ENCODE results near the gene LZTS2. TPM values are rescaled to one million over a fixed set of nuclear protein-coding genes. Genes with fewer than 3 reads are reported as not detected.

LZTS2 gene
- total RNA-seq, 1 experiment from 2014 or later: 93.0 TPM

- H4K20me1 ChIP-seq (ENCODE audit: insufficient read depth): no peaks in the 10 kb centered on the region
- ChIA-PET RAD21 (ENCODE audit: low non-redundant PET in 1 of 2, low total read pairs in 2 of 2, uncharacterized antibody in 2 of 2, unreplicated experiment in 2 of 2) (no interaction called here), POLR2A (no interaction called here), CTCF (no interaction called here)
- no peak for DNase-seq (ENCODE audit: low read depth, low spot score)
- peaks cover 0 to 4% of the 10 kb centered on the region in 2 experiments; a peak in 3 of 4 replicates for H3K4me1 ChIP-seq (ENCODE audit: control insufficient read depth in 1 of 2, insufficient read depth in 2 of 2, low read length in 2 of 2)
- no TSS peak for BruUV-seq (replicated peaks)
- TF ChIP-seq JUND (IDR thresholded peaks at IDR 0.05): no peak
- no peak for TF ChIP-seq TCF7L2 (IDR thresholded peaks at IDR 0.05; ENCODE audit: borderline replicate concordance, extremely low read depth, insufficient read depth, insufficient read length)
- TF ChIP-seq SRF (IDR thresholded peaks at IDR 0.05; ENCODE audit: low read depth): no peak
- TF ChIP-seq SIN3A (IDR thresholded peaks at IDR 0.05; ENCODE audit: low read depth): no peak
- no peak for TF ChIP-seq ZNF274 (IDR thresholded peaks at IDR 0.05; ENCODE audit: low read depth, low read length)
- TF ChIP-seq CEBPB (IDR thresholded peaks at IDR 0.05; ENCODE audit: low read depth): no peak
- H3K4me3 ChIP-seq (replicated peaks in 1 of 2; ENCODE audit: low read depth in 1 of 2, low read length in 2 of 2): no peak overlapping the region
- H3K4me2 ChIP-seq (ENCODE audit: low read length): no peak overlapping the region
- no peak overlapping the region for H3K27ac ChIP-seq (ENCODE audit: low read depth, low read length)
- no peaks in the 10 kb centered on the region for H3K27me3 ChIP-seq (ENCODE audit: insufficient read depth, low read length)
- peaks cover 24 to 45% of the 10 kb centered on the region in 2 experiments; a peak in 3 of 4 replicates for H3K36me3 ChIP-seq (ENCODE audit: control insufficient read depth in 1 of 2, insufficient read depth in 2 of 2, low read length in 2 of 2)
- intact Hi-C loops (cut with micrococcal nuclease): no loop called here
- no peak overlapping the region for H3K9ac ChIP-seq (ENCODE audit: low read length)
- H2AFZ ChIP-seq (ENCODE audit: low read depth, low read length, poor library complexity, severe bottlenecking): no peak overlapping the region
- no peaks in the 10 kb centered on the region for H3K9me3 ChIP-seq (ENCODE audit: control insufficient read depth in 1 of 2, insufficient read depth in 1 of 2, low read depth in 1 of 2, low read length in 2 of 2)
- no peaks in the 10 kb centered on the region for H3K9me2 ChIP-seq (ENCODE audit: insufficient read depth)
- ATAC-seq: no peak
- no peaks in the 10 kb centered on the region for H3K79me2 ChIP-seq (ENCODE audit: insufficient read depth, low read length)
These were observed 35.8 kb upstream of the LZTS2 start for GRCh38 chr10:100963826-100964225.

- ATAC-seq: no peak
- no peaks in the 10 kb centered on the region for H4K20me1 ChIP-seq (ENCODE audit: insufficient read depth)
- ChIA-PET POLR2A (interaction anchor here (1.3 kb wide), 1 partner anchor 11 kb away, joined by 3 read pairs; no protein-coding TSS in a partner anchor), CTCF (interaction anchor here (0.8 to 2.7 kb wide), 2 partner anchors 8 to 49 kb away, joined by 3 to 10 read pairs; no protein-coding TSS in a partner anchor), RAD21 (ENCODE audit: low non-redundant PET in 1 of 2, low total read pairs in 2 of 2, uncharacterized antibody in 2 of 2, unreplicated experiment in 2 of 2) (no interaction called here)
- no peak overlapping the region for H2AFZ ChIP-seq (ENCODE audit: low read depth, low read length, poor library complexity, severe bottlenecking)
- H3K4me3 ChIP-seq (replicated peaks in 1 of 2; ENCODE audit: low read depth in 1 of 2, low read length in 2 of 2): no peak overlapping the region
- TF ChIP-seq SP1 (IDR thresholded peaks at IDR 0.05; ENCODE audit: low read depth): no peak
- no peak for TF ChIP-seq ZBTB33 (IDR thresholded peaks at IDR 0.05; ENCODE audit: extremely low read depth, insufficient replicate concordance, low read length)
- no peak for TF ChIP-seq ZFX (IDR thresholded peaks at IDR 0.05)
- TF ChIP-seq CEBPB (IDR thresholded peaks at IDR 0.05; ENCODE audit: low read depth): no peak
- no peak for TF ChIP-seq MAX (IDR thresholded peaks at IDR 0.05)
- no peak for TF ChIP-seq CBX3 (IDR thresholded peaks at IDR 0.05; ENCODE audit: low read depth)
- no peak for TF ChIP-seq YY1 (IDR thresholded peaks at IDR 0.05; ENCODE audit: extremely low read depth, insufficient replicate concordance, low read depth, low read length)
- no peak for TF ChIP-seq TCF7L2 (IDR thresholded peaks at IDR 0.05; ENCODE audit: borderline replicate concordance, extremely low read depth, insufficient read depth, insufficient read length)
- no peak for TF ChIP-seq SRF (IDR thresholded peaks at IDR 0.05; ENCODE audit: low read depth)
- H3K4me2 ChIP-seq (ENCODE audit: low read length): no peak overlapping the region
- intact Hi-C loops (cut with micrococcal nuclease): no loop called here
- H3K9me3 ChIP-seq (ENCODE audit: control insufficient read depth in 1 of 2, insufficient read depth in 1 of 2, low read depth in 1 of 2, low read length in 2 of 2): no peaks in the 10 kb centered on the region
- H3K79me2 ChIP-seq (ENCODE audit: insufficient read depth, low read length): no peaks in the 10 kb centered on the region
- H3K27me3 ChIP-seq (ENCODE audit: insufficient read depth, low read length): no peaks in the 10 kb centered on the region
- H3K9ac ChIP-seq (ENCODE audit: low read length): no peak overlapping the region
- H3K4me1 ChIP-seq (ENCODE audit: control insufficient read depth in 1 of 2, insufficient read depth in 2 of 2, low read length in 2 of 2): peaks cover 0 to 21% of the 10 kb centered on the region in 2 experiments; a peak in 3 of 4 replicates
- no peak overlapping the region for H3K27ac ChIP-seq (ENCODE audit: low read depth, low read length)
- peaks cover 10 to 29% of the 10 kb centered on the region in 2 experiments; a peak in 3 of 4 replicates for H3K36me3 ChIP-seq (ENCODE audit: control insufficient read depth in 1 of 2, insufficient read depth in 2 of 2, low read length in 2 of 2)
- no peak for DNase-seq (ENCODE audit: low read depth, low spot score)
- BruUV-seq (replicated peaks): no TSS peak
- no peaks in the 10 kb centered on the region for H3K9me2 ChIP-seq (ENCODE audit: insufficient read depth)
These were observed 33.8 kb upstream of the LZTS2 start for GRCh38 chr10:100965820-100966219.
